GM21737 (cell line): ENCODE measurements around the gene LAMA3.

Experiments used
- ATAC-seq: cut with Tn5 transposase; IDR thresholded peaks from one replicate; pipeline ENCODE4 v1.9.1; 2021; ENCODE audit warnings: mild to moderate bottlenecking, moderate library complexity; ENCODE audit not compliant: unreplicated experiment

LAMA3 gene

DNA sequence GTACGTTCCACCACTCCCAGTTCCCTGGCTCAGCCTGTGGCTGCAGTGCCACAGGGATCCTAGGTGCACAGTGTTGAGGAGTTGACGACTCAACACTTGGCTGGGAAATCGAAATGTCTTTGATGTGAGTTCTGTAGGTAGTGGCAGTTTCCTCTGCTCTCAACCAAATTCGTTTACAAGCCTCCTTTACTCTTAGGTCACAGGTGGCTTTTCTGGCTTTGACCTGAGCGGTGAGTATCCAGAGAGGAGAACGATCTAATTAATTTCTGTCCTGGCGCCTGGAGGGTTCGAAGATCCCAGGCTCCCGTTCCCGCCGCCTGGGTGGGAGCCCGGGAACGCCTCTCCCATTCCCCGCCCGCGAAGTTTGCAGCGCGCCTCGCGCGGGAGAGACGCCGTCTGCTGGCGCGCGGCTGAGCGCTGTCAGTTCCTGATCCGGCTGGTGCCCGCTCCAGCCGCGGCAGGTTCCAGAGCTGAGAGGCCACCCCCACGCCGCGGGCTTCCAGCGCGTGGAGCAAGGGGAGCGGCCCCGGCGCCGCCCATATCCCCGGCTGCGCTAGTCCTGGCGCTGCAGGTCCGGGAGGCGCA, at the start of gene LAMA3:
LAMA3 (plus strand) TSS at position 423 of the 585 bp plus-strand sequence. CDS start 231 bp downstream, outside the sequence.
- ATAC-seq = no peak

DNA sequence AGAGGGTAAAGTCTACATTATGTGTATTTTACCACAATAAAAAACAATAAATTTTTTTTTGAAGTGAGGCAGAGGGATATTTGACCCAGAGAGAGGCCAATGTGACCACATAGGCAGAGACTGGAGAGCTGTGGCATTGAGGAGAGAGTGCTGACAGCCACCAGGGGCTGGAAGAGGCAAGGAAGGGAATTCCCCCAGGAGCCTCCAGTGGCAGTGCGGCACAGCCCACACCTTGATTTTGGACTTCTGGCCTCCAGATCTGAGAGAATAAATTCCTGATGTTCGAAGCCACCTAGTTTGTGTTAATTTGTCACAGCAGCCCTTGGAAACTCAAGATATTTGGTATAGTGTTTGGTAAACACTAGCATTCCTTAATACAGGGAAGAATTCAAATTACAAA, 49.2 kb upstream of the LAMA3 start:
- ATAC-seq = no peak

DNA sequence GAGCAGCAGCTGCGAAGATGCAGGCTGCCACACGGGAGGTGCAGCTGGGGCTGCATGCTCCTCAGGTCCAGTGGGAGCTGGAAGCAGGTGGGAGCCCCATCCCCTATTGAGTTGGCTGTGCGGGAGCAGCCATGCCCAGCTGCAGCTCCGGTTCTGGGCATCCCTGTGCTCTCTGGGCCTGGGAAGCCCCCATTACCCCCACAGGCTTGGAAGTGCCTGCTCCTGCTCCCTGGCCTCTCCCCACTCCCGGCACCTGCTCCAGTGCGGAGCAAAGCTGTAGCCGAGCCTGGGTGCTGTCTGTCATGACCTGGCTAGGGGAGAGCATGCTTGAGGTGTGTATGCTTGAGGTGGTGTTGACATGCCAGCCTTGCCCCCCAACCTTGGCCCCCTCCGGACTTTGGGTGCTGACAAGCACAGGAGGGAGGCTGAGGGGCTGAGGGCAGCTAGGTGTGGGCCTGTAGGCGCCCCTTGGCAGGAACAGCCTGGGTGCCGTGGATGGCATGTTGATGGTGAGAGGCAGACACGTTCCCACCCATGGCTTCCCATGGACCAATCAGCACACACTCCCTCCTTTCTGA, 48.0 kb upstream of the LAMA3 start:
- no peak for ATAC-seq

DNA sequence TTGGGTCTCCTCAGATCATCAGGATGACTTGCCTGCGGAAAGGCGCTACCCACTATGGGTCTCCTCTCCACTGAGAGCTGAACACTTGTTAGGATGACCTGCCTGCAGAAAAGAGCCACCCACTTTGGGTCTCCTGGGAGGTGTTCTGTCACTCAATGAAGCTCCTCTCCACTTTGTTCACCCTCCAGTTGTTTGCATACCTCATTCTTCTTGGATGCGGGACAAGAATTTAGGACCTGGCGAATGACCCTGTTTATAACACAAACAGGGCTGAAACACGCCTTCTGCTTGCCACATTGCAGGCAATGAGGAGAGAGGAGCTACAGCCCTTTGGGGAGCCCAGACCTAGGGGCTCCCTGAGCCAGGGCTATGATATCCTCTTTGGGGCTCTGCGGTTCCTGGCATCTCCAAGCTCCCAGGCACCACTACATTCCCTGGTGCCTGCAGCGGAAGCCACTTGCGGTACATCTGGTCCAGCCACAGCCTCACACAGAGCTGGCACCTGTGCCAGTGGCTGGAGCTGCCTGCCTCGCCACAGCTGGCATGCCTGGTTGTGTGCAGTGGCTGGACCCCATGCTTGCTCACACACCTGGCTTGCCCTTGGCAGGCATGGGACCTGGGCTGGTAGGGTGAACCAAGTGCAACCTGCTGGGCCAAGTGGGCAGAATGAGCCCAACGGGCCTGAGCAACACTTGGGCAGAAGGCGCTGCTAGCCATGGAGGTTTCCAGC, 47.2 kb upstream of the LAMA3 start:
- ATAC-seq = no peak

GRCh38 chr18:23643815-23644490, 45.3 kb upstream of the LAMA3 start:
- no peak for ATAC-seq

GRCh38 chr18:23645568-23646175, 43.6 kb upstream of the LAMA3 start:
- ATAC-seq = no peak

DNA sequence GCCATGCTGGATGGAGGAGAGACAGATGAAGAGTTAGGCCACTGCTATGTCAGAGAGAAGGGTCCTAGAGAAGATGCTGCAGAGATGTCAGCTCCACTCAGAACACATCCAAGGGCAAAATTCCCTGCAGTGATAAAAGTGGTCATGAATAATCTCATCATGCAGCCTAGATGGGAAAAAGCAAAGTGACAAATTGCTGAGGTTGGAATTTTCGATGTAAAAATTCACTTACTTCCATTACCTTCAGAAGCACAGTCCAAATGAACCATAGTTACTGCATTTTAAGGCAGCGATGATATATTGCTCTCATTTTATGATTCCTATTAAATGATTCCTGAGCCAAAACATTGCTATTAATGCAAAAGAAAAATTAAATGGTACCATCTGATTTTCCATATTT, 43.0 kb upstream of the LAMA3 start:
- no peak for ATAC-seq

DNA sequence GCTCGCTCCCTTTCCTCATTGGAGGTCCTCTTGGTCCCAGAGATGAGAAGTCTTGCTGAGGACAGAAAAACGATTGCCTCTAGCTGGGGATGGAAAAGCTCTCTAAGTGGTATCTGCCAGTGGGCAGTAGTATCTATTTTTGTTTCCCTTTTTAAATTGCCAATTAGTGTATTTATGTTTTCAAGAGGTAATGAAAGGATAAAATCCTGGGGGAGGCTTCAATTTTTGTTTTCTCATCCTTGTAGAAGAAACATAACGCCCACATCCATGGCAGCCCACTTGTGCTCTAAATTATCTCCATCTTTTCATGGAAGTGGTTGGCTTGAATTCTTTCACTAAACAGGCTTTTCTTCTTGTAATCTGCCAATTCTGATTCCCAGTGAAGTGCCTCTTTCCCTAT, 40.8 kb upstream of the LAMA3 start:
- ATAC-seq = no peak

- no peak for ATAC-seq
Measured at GRCh38 chr18:23648940-23649607, 40.2 kb upstream of the LAMA3 start.

- no peak for ATAC-seq
Measured at GRCh38 chr18:23650968-23651927, 38.0 kb upstream of the LAMA3 start.

- no peak for ATAC-seq
Measured at GRCh38 chr18:23652232-23652631, 37.0 kb upstream of the LAMA3 start.

GRCh38 chr18:23658285-23658684, 31.0 kb upstream of the LAMA3 start:
- no peak for ATAC-seq

DNA sequence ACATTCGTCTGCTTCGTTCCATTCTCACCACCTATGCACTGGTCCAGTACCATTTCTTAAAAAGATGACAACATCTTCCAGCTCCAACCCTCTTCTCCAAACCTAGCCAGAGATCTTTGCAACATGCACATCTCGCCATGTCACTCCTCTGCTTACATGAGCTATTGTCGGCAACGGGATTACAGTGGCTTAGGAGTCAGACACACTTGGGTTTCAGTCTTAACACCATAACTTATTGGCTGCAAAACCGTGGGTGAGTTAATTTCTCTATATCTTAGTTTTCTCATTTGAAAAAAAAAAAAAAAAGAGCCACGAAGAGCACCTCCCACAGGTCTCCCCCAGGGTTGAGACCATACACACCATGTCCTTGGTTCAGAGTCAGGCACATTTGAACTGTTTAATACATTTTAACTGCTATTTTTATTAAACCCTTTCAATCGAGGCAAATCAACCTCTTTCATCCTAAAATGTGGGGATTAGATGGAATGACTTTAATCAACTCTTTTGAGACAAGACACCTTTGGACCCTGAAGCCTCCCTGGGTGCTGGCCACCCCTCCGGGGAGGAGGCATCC, 27.4 kb upstream of the LAMA3 start:
- ATAC-seq = no peak

DNA sequence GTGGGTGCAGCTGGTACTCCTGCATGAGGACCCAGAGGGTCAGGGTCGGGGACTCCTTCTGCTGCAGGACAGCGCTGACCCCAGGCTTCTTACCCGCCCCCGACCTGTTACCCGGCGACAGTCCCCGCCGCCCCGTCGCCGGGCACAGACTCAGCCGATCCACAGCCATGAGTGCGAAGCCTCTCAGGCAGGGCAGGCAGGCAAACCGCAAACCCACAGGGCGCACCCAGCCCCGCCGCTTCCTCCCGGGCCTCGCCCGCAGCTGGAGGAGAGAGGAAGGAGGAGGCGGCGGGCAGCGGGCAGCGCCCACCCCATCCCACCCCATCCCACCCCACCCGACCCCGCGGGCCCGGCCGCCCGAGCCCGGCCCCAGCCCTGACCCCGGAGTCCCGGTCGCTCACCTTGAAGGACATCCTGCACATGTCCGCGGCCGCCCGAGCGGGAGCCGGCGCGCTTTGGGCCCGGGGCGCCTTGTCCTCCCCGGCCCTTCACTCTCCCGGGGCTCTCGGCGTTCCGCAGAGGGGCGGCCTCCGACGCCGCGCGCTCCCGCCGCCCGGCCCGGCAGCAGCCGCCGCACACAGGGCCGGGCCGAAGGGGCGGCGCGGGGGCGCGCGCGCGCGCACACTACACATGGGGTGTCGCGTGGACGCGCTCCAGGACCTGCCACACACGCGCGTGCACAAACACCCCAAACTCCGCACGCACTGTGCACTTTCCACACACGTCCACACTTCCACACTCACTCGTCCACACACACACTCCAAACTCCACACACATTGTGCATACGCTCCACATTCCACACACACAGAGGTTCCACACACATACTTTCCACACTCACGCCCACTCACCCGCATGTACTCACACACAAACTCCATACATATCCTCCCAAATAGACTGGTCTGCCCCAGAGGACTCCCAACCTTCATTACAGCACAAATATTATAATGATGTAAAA, 26.7 kb upstream of the LAMA3 start, which contains the start of gene ANKRD29:
ANKRD29 (minus strand) TSS at position 603 of the 955 bp plus-strand sequence; CDS start at position 422, 181 bp downstream.
- ATAC-seq = no peak

DNA sequence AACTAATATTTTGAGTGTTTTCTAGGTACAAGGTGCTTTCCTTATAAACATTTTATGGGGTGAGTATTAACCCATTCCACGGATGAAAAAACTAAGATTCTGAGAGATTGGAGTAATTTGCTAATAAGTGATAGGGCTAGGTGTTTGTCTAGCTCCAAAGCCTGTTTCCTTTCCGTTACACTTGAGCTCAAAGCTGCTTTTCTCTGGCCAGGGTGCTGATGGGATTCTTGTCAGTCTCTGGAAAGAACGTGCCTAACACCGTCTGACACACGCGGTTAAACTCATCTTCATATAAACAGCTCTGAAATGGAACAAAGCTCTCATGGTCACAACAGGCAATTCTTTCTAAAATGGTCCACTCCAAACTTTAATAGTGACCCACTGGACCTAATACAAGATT, 24.6 kb upstream of the LAMA3 start:
- ATAC-seq = no peak

GRCh38 chr18:23667114-23667513, 22.1 kb upstream of the LAMA3 start:
- no peak for ATAC-seq

GRCh38 chr18:23668731-23669130, 20.5 kb upstream of the LAMA3 start:
- ATAC-seq = no peak

DNA sequence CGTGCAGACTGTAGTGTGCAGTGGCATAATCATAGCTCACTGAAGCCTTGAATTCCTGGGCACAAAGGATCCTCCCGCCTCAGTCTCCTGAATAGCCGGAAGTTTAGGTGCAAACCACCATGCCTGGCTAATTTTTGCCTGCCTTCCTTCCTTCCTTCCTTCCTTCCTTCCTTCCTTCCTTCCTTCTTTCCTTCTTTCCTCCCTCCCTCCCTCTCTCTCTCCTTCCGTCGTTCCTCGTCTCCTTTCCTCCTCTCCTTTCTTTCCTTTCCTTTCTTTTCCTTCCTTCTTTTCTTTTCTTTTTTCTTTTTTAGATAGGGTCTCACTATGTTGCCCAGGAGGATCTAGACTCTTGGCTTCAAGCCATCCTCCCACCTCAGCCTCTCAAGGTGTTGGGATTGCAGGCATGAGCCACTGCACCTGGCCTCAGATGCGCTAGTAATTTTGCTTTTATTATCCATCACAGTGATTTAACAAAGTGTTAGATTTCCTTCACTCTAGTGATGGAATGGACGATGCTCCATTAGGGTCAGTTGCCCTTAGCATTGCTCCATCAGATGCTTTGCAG, 20.0 kb upstream of the LAMA3 start:
- ATAC-seq = no peak
